Measurements from ENCODE around the gene GTPBP2. TPM values are rescaled to one million over a fixed set of nuclear protein-coding genes. Genes with fewer than 3 reads are reported as not detected.

GTPBP2 gene
- polyA plus RNA-seq, 1 of the 3 experiments (the other 2 are of a cell fraction), result 83.7 TPM

GRCh38 chr6:43614396-43614730, 14.7 kb downstream of the GTPBP2 start:
- Histone ChIP-seq H3K9me3 (no peaks in the 10 kb centered on the region), H3K27ac (ENCODE audit: low read depth in 2 of 2, low read length in 1 of 2) (no peak overlapping the region), H3K27me3 (ENCODE audit: insufficient read depth) (no peaks in the 10 kb centered on the region), H4K20me1 (ENCODE audit: insufficient read depth) (no peaks in the 10 kb centered on the region), H3K36me3 (replicated peaks in 1 of 2; ENCODE audit: control insufficient read depth in 1 of 2, insufficient read depth in 2 of 2, low read length in 1 of 2) (peaks cover 32 to 61% of the 10 kb centered on the region in 2 experiments), H3K4me2 (no peak overlapping the region), H3F3A (replicated peaks; ENCODE audit: insufficient read depth) (peaks cover 22% of the 10 kb centered on the region), H3K9ac (no peak overlapping the region), H3K4me1 (ENCODE audit: control insufficient read depth in 1 of 2, insufficient read depth in 2 of 2, low read depth in 1 of 2, low read length in 1 of 2) (no peaks in the 10 kb centered on the region; a peak in 1 of 4 replicates), H3K79me2 (ENCODE audit: insufficient read depth) (0 out of 2 replicates have a peak, but pooled peaks cover 5% of the 10 kb centered on the region), H3K9me2 (no peaks in the 10 kb centered on the region), H2AFZ (ENCODE audit: low read depth) (no peak overlapping the region), H3K4me3 (ENCODE audit: low read depth in 2 of 2, low read length in 1 of 2) (no peak overlapping the region)
- ChIA-PET POLR2A (interaction anchor here (0.8 to 1.5 kb wide), 2 partner anchors 13 to 15 kb away, joined by 5 to 6 read pairs; partner anchors contain the start of gene GTPBP2), CTCF (interaction anchor here (1.2 to 3.4 kb wide), 3 partner anchors 16 to 465 kb away, joined by 4 to 13 read pairs (median 12); no protein-coding TSS in a partner anchor)
- no peak for DNase-seq
- WGBS (ENCODE audit: low lambda C conversion rate), result 83% methylated on average over 3 of the region's 3 CpGs
- no peak for TF ChIP-seq TAF1 (IDR thresholded peaks at IDR 0.05; ENCODE audit: borderline replicate concordance, low read depth, low read length)
- no peak for TF ChIP-seq YY1 (IDR thresholded peaks at IDR 0.05; ENCODE audit: low read depth)
- TF ChIP-seq MXI1 (IDR thresholded peaks at IDR 0.05; ENCODE audit: low read depth, low read length), result no peak
- TF ChIP-seq POLR2AphosphoS5 (IDR thresholded peaks at IDR 0.05; ENCODE audit: low read depth, low read length), result no peak
- TF ChIP-seq ELF1 (IDR thresholded peaks at IDR 0.05), result no peak
- TF ChIP-seq REST (IDR thresholded peaks at IDR 0.05; ENCODE audit: low read depth, low read length), result no peak
- no peak for TF ChIP-seq USF2 (IDR thresholded peaks at IDR 0.05; ENCODE audit: borderline replicate concordance, low read depth, low read length)
- no peak for TF ChIP-seq NRF1 (IDR thresholded peaks at IDR 0.05; ENCODE audit: low read depth, low read length)
- no peak for TF ChIP-seq IRF3 (IDR thresholded peaks at IDR 0.05; ENCODE audit: low read depth, low read length)
- no peak for TF ChIP-seq USF1 (IDR thresholded peaks at IDR 0.05; ENCODE audit: borderline replicate concordance, low read depth)
- TF ChIP-seq SMC3 (IDR thresholded peaks at IDR 0.05; ENCODE audit: low read depth, low read length), result no peak
- no peak for TF ChIP-seq RFX5 (IDR thresholded peaks at IDR 0.05; ENCODE audit: low read length)
- no peak for TF ChIP-seq ZBTB33 (IDR thresholded peaks at IDR 0.05; ENCODE audit: borderline replicate concordance, low read depth)
- no peak for TF ChIP-seq MAX (IDR thresholded peaks at IDR 0.05; ENCODE audit: low read depth)

All from SK-N-SH (cell line).